Measurements from ENCODE around the gene NELFA.
"Not testable (repeated sequence)": the region's sequence is repeated elsewhere in the genome, so short reads cannot be mapped to it uniquely, and the experiment has no call there.

NELFA gene

GRCh38 chr4:1999308-1999707 lies 9.5 kb downstream of the NELFA start:
- H3K9ac ChIP-seq (ENCODE audit: low read length); H3K36me3 ChIP-seq (ENCODE audit: control insufficient read depth, insufficient read depth, low read length); H3K27me3 ChIP-seq (ENCODE audit: control insufficient read depth, insufficient read depth, low read length); H3K4me3 ChIP-seq (ENCODE audit: low read length); H3K9me3 ChIP-seq (ENCODE audit: control insufficient read depth, low read length): not testable (repeated sequence)
- peaks cover 16% of the 10 kb centered on the region for H3K4me1 ChIP-seq (ENCODE audit: control insufficient read depth, insufficient read depth, low read length)

- H3K9ac ChIP-seq (ENCODE audit: low read length), result no peak overlapping the region
- no peak overlapping the region for H3K4me3 ChIP-seq (ENCODE audit: low read length)
- no peaks in the 10 kb centered on the region for H3K27me3 ChIP-seq (ENCODE audit: control insufficient read depth, insufficient read depth, low read length)
- no peaks in the 10 kb centered on the region for H3K9me3 ChIP-seq (ENCODE audit: control insufficient read depth, low read length)
- no peaks in the 10 kb centered on the region for H3K36me3 ChIP-seq (ENCODE audit: control insufficient read depth, insufficient read depth, low read length)
- H3K4me1 ChIP-seq (ENCODE audit: control insufficient read depth, insufficient read depth, low read length), result peaks cover 16% of the 10 kb centered on the region
Observed at GRCh38 chr4:1998296-1998695, 10.5 kb downstream of the NELFA start.

- Histone ChIP-seq H3K36me3 (ENCODE audit: control insufficient read depth, insufficient read depth, low read length) (no peaks in the 10 kb centered on the region), H3K9ac (ENCODE audit: low read length) (no peak overlapping the region), H3K27me3 (ENCODE audit: control insufficient read depth, insufficient read depth, low read length) (no peaks in the 10 kb centered on the region), H3K4me3 (ENCODE audit: low read length) (no peak overlapping the region), H3K9me3 (ENCODE audit: control insufficient read depth, low read length) (no peaks in the 10 kb centered on the region), H3K4me1 (ENCODE audit: control insufficient read depth, insufficient read depth, low read length) (peaks cover 16% of the 10 kb centered on the region)
Observed at GRCh38 chr4:1997712-1998111, 11.1 kb downstream of the NELFA start.

GRCh38 chr4:1996866-1997611 lies 11.7 kb downstream of the NELFA start:
- no peaks in the 10 kb centered on the region for H3K27me3 ChIP-seq (ENCODE audit: control insufficient read depth, insufficient read depth, low read length)
- no peak overlapping the region for H3K4me3 ChIP-seq (ENCODE audit: low read length)
- no peaks in the 10 kb centered on the region for H3K9me3 ChIP-seq (ENCODE audit: control insufficient read depth, low read length)
- H3K36me3 ChIP-seq (ENCODE audit: control insufficient read depth, insufficient read depth, low read length), result no peaks in the 10 kb centered on the region
- H3K9ac ChIP-seq (ENCODE audit: low read length), result no peak overlapping the region
- H3K4me1 ChIP-seq (ENCODE audit: control insufficient read depth, insufficient read depth, low read length), result peaks cover 23% of the 10 kb centered on the region

GRCh38 chr4:1994938-1995337 lies 13.8 kb downstream of the NELFA start:
- H3K27me3 ChIP-seq (ENCODE audit: control insufficient read depth, insufficient read depth, low read length), result no peaks in the 10 kb centered on the region

GRCh38 chr4:1993718-1994516 lies 14.9 kb downstream of the NELFA start:
- not testable (repeated sequence) for H3K27me3 ChIP-seq (ENCODE audit: control insufficient read depth, insufficient read depth, low read length); H3K9ac ChIP-seq (ENCODE audit: low read length); H3K9me3 ChIP-seq (ENCODE audit: control insufficient read depth, low read length); H3K4me3 ChIP-seq (ENCODE audit: low read length); H3K36me3 ChIP-seq (ENCODE audit: control insufficient read depth, insufficient read depth, low read length)
- H3K4me1 ChIP-seq (ENCODE audit: control insufficient read depth, insufficient read depth, low read length), result peaks cover 27% of the 10 kb centered on the region

More at GRCh38 chr4:1994938-1995337, 13.8 kb downstream of the NELFA start:
- peaks cover 2% of the 10 kb centered on the region for H3K36me3 ChIP-seq (ENCODE audit: control insufficient read depth, insufficient read depth, low read length)
- H3K9me3 ChIP-seq (ENCODE audit: control insufficient read depth, low read length), result no peaks in the 10 kb centered on the region
- H3K4me3 ChIP-seq (ENCODE audit: low read length), result no peak overlapping the region
- peaks cover 27% of the 10 kb centered on the region for H3K4me1 ChIP-seq (ENCODE audit: control insufficient read depth, insufficient read depth, low read length)
- no peak overlapping the region for H3K9ac ChIP-seq (ENCODE audit: low read length)

- Histone ChIP-seq H3K9me3 (ENCODE audit: control insufficient read depth, low read length) (no peaks in the 10 kb centered on the region), H3K4me3 (ENCODE audit: low read length) (no peak overlapping the region), H3K9ac (ENCODE audit: low read length) (no peak overlapping the region), H3K4me1 (ENCODE audit: control insufficient read depth, insufficient read depth, low read length) (peaks cover 22% of the 10 kb centered on the region), H3K36me3 (ENCODE audit: control insufficient read depth, insufficient read depth, low read length) (peaks cover 4% of the 10 kb centered on the region), H3K27me3 (ENCODE audit: control insufficient read depth, insufficient read depth, low read length) (no peaks in the 10 kb centered on the region)
Observed at GRCh38 chr4:1993169-1993516, 15.6 kb downstream of the NELFA start.

- peak overlapping the region; percentile 28 for H3K9ac ChIP-seq (ENCODE audit: low read length)
- H3K36me3 ChIP-seq (ENCODE audit: control insufficient read depth, insufficient read depth, low read length), result peaks cover 4% of the 10 kb centered on the region
- no peak overlapping the region for H3K4me3 ChIP-seq (ENCODE audit: low read length)
- no peaks in the 10 kb centered on the region for H3K9me3 ChIP-seq (ENCODE audit: control insufficient read depth, low read length)
- no peaks in the 10 kb centered on the region for H3K27me3 ChIP-seq (ENCODE audit: control insufficient read depth, insufficient read depth, low read length)
- H3K4me1 ChIP-seq (ENCODE audit: control insufficient read depth, insufficient read depth, low read length), result peaks cover 17% of the 10 kb centered on the region
Observed at GRCh38 chr4:1992468-1993168, 16.2 kb downstream of the NELFA start.

- no peaks in the 10 kb centered on the region for H3K27me3 ChIP-seq (ENCODE audit: control insufficient read depth, insufficient read depth, low read length)
- H3K4me1 ChIP-seq (ENCODE audit: control insufficient read depth, insufficient read depth, low read length), result peaks cover 11% of the 10 kb centered on the region
- peaks cover 4% of the 10 kb centered on the region for H3K36me3 ChIP-seq (ENCODE audit: control insufficient read depth, insufficient read depth, low read length)
- no peak overlapping the region for H3K4me3 ChIP-seq (ENCODE audit: low read length)
- H3K9ac ChIP-seq (ENCODE audit: low read length), result peak overlapping the region; percentile 28
- H3K9me3 ChIP-seq (ENCODE audit: control insufficient read depth, low read length), result no peaks in the 10 kb centered on the region
Observed at GRCh38 chr4:1991596-1992434, 17.0 kb downstream of the NELFA start.

GRCh38 chr4:1991087-1991486 lies 17.7 kb downstream of the NELFA start:
- no peaks in the 10 kb centered on the region for H3K9me3 ChIP-seq (ENCODE audit: control insufficient read depth, low read length)
- no peak overlapping the region for H3K4me3 ChIP-seq (ENCODE audit: low read length)
- H3K36me3 ChIP-seq (ENCODE audit: control insufficient read depth, insufficient read depth, low read length), result peaks cover 4% of the 10 kb centered on the region
- H3K27me3 ChIP-seq (ENCODE audit: control insufficient read depth, insufficient read depth, low read length), result no peaks in the 10 kb centered on the region
- peaks cover 11% of the 10 kb centered on the region for H3K4me1 ChIP-seq (ENCODE audit: control insufficient read depth, insufficient read depth, low read length)
- no peak overlapping the region for H3K9ac ChIP-seq (ENCODE audit: low read length)

- Histone ChIP-seq H3K4me1 (ENCODE audit: control insufficient read depth, insufficient read depth, low read length) (peaks cover 11% of the 10 kb centered on the region), H3K36me3 (ENCODE audit: control insufficient read depth, insufficient read depth, low read length) (peaks cover 4% of the 10 kb centered on the region), H3K9ac (ENCODE audit: low read length) (no peak overlapping the region), H3K9me3 (ENCODE audit: control insufficient read depth, low read length) (no peaks in the 10 kb centered on the region), H3K4me3 (ENCODE audit: low read length) (no peak overlapping the region), H3K27me3 (ENCODE audit: control insufficient read depth, insufficient read depth, low read length) (no peaks in the 10 kb centered on the region)
Observed at GRCh38 chr4:1990676-1991075, 18.1 kb downstream of the NELFA start.

Data from mucosa of stomach (tissue), 1 donor.